Measurements from ENCODE around the gene AKR1E2. TPM values are rescaled to one million over a fixed set of nuclear protein-coding genes. Genes with fewer than 3 reads are reported as not detected.

Gene AKR1E2
- total and polyA plus RNA-seq, 9 of the 15 experiments (the other 6 are each of a cell fraction or from before 2014, with no cell fraction given), result 4.2 to 16.6 (median 9.8) TPM

DNA sequence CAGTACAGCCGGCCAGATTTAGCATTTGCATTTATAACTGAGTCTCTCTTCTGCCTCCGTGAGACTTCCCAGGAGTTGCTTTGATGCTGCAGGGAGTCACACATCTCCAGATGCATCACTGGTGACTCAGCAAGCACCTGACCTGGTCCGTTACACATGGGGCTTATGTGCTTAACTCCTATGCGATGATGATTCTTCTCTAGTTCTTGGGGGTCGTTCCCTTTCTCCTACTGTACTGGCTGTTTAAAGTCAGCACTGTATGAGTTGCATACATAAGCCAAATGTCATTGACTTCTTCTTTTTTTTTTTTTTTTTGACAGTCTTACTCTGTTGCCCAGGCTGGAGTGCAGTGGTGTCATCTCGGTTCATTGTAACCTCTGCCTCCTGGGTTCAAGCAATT, 13.0 kb upstream of the AKR1E2 start (continued):
- no peak for TF ChIP-seq NR3C1 (CRISPR knock-in tag; IDR thresholded peaks at IDR 0.05)
- TF ChIP-seq RHOXF2B (CRISPR knock-in tag; conservative IDR thresholded peaks at IDR 0.05), result no peak
- TF ChIP-seq ZNF76 (CRISPR knock-in tag; IDR thresholded peaks at IDR 0.05; ENCODE audit: borderline replicate concordance), result no peak
- TF ChIP-seq SMAD4 (CRISPR knock-in tag; conservative IDR thresholded peaks at IDR 0.05), result 0 out of 2 replicates have a peak, but pooled peaks have one; percentile 35
- TF ChIP-seq LCOR (CRISPR knock-in tag; IDR thresholded peaks at IDR 0.05), result no peak
- no peak for TF ChIP-seq ZNF165 (CRISPR knock-in tag; IDR thresholded peaks at IDR 0.05; ENCODE audit: borderline replicate concordance)
- no peak for TF ChIP-seq CLOCK (CRISPR knock-in tag; IDR thresholded peaks at IDR 0.05; ENCODE audit: borderline replicate concordance)
- TF ChIP-seq, protein P1, sequence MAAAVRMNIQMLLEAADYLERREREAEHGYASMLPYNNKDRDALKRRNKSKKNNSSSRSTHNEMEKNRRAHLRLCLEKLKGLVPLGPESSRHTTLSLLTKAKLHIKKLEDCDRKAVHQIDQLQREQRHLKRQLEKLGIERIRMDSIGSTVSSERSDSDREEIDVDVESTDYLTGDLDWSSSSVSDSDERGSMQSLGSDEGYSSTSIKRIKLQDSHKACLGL (CRISPR knock-in tag; IDR thresholded peaks at IDR 0.05; ENCODE audit: borderline replicate concordance, poor library complexity, severe bottlenecking), result no peak
- TF ChIP-seq NCOA2 (IDR thresholded peaks at IDR 0.05; ENCODE audit: partially characterized antibody in 2 of 2), result no peak
- no peak for TF ChIP-seq ZNF764 (CRISPR knock-in tag; IDR thresholded peaks at IDR 0.05; ENCODE audit: low read depth)
- peak; percentile 26; the same call in 1 of the 2 replicates for TF ChIP-seq TOE1 (IDR thresholded peaks at IDR 0.05; ENCODE audit: borderline replicate concordance)
- TF ChIP-seq TOE1 (CRISPR knock-in tag; IDR thresholded peaks at IDR 0.05; ENCODE audit: borderline replicate concordance, low read depth), result no peak
- TF ChIP-seq SMARCB1 (IDR thresholded peaks at IDR 0.05; ENCODE audit: insufficient read length, low read depth), result no peak
- TF ChIP-seq PURB (CRISPR knock-in tag; IDR thresholded peaks at IDR 0.05; ENCODE audit: low read depth), result no peak
- TF ChIP-seq, protein P2, sequence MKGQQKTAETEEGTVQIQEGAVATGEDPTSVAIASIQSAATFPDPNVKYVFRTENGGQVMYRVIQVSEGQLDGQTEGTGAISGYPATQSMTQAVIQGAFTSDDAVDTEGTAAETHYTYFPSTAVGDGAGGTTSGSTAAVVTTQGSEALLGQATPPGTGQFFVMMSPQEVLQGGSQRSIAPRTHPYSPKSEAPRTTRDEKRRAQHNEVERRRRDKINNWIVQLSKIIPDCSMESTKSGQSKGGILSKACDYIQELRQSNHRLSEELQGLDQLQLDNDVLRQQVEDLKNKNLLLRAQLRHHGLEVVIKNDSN (CRISPR knock-in tag; IDR thresholded peaks at IDR 0.05), result 0 out of 2 replicates have a peak, but pooled peaks have one; percentile 17
- TF ChIP-seq C11orf30 (IDR thresholded peaks at IDR 0.05; ENCODE audit: low read depth), result peak; percentile 55; the same call in 1 of the 2 replicates
- no peak for TF ChIP-seq ZNF699 (CRISPR knock-in tag; IDR thresholded peaks at IDR 0.05; ENCODE audit: insufficient replicate concordance)
- no peak for TF ChIP-seq GTF2B (IDR thresholded peaks at IDR 0.05; ENCODE audit: extremely low read depth, insufficient read length)
- TF ChIP-seq ZNF124 (CRISPR knock-in tag; IDR thresholded peaks at IDR 0.05), result no peak
- TF ChIP-seq ZZZ3 (IDR thresholded peaks at IDR 0.05), result no peak
- TF ChIP-seq CTBP1 (IDR thresholded peaks at IDR 0.05; ENCODE audit: borderline replicate concordance), result peak; percentile 86
- TF ChIP-seq JUND (IDR thresholded peaks at IDR 0.05; ENCODE audit: borderline replicate concordance, low read depth, low read length), result peak; percentile 90
- peak; percentile 78; the same call in 1 of the 3 replicates for TF ChIP-seq JUND (tag; IDR thresholded peaks at IDR 0.05; ENCODE audit: borderline replicate concordance, low read depth, low read length)
- TF ChIP-seq NFE2 (IDR thresholded peaks at IDR 0.05; ENCODE audit: low read depth), result peak; percentile 82
- peak; percentile 91 for TF ChIP-seq FOSL1 (tag; conservative IDR thresholded peaks at IDR 0.05)
- no peak for TF ChIP-seq SAFB2 (IDR thresholded peaks at IDR 0.05; ENCODE audit: borderline replicate concordance, low read depth, low read length, severe bottlenecking)
